Right kidney (tissue), 9 donors: Measurements from ENCODE around the gene NPRL2.

ENCODE experiments used
- DNase-seq: peaks from one replicate; pipeline ENCODE4 v3.0.0-alpha.2; 2016
- long read RNA-seq, 8 donors: transcript quantifications; one replicate each; lab custom pipeline, GENCODE V29; 2026

Gene NPRL2
- long read RNA-seq, donor 1, transcript NPRL2-201 (11 exons, 1,700 nt): major isoform, 11 of 19 reads
- long read RNA-seq, donor 1, partial matches to known transcripts: 8 of 19 reads
- long read RNA-seq, donor 1, other reads (novel, unspliced or antisense): 0 of 19 reads
- long read RNA-seq, donor 2, partial matches to known transcripts: 0 of 3 reads
- long read RNA-seq, donor 2, other reads (novel, unspliced or antisense): 0 of 3 reads
- long read RNA-seq, donor 3, partial matches to known transcripts: 5 of 21 reads
- long read RNA-seq, donor 3, other reads (novel, unspliced or antisense): 13 of 21 reads
- long read RNA-seq, donor 4, partial matches to known transcripts: 6 of 11 reads
- long read RNA-seq, donor 4, other reads (novel, unspliced or antisense): 0 of 11 reads
- long read RNA-seq, donor 5, partial matches to known transcripts: 13 of 17 reads
- long read RNA-seq, donor 5, other reads (novel, unspliced or antisense): 0 of 17 reads
- long read RNA-seq, donor 6, partial matches to known transcripts: 6 of 12 reads
- long read RNA-seq, donor 6, other reads (novel, unspliced or antisense): 0 of 12 reads
- long read RNA-seq, donor 7, transcript NPRL2-201 (11 exons, 1,700 nt): major isoform, 9 of 35 reads
- long read RNA-seq, donor 7, partial matches to known transcripts: 9 of 35 reads
- long read RNA-seq, donor 7, other reads (novel, unspliced or antisense): 17 of 35 reads
- long read RNA-seq, donor 8, transcript NPRL2-201 (11 exons, 1,700 nt): major isoform, 6 of 11 reads
- long read RNA-seq, donor 8, partial matches to known transcripts: 5 of 11 reads
- long read RNA-seq, donor 8, other reads (novel, unspliced or antisense): 0 of 11 reads

DNA sequence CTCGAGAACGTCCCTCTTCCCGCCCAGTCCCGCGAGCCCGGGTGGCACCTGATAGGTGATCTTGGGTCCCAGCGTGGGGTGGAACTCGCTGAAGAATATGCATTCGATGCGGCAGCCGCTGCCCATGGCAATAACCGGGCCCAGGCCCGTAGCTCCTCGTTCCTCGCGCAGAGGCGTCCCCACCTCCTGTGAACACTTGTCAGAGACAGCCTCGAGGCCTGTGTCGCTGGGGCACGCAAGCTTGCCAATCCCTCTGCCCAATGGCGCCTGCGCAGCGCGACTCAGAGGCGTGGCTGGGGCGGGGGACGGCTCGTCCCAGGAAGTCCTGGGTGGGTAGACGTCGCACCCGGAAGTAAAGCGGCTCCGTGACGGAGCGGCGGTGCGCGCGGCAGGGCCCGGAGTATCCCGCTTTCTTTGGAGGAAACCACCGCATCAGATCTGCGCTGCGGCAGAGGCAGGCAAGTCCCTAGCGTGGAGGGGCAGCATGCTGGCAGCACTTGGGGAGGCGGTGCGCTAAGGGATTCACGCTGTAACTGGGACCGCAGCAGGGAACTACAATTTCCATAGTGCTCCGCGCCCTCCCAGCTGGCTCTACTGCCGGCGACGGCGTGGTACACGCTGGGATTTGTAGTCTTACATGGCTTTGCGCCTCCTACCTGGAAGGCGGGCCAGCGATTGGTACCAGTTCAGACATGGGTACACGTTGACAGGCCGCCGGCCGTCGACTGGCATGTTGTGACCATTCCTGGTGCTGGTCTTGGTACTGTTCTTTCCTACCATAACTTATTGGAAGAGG, at the start of gene NPRL2, which contains the start of gene CYB561D2:
Gene NPRL2, minus strand, starts transcription at position 249 of the 796 bp plus-strand sequence. Its CDS starts 123 bp downstream, at position 126.
Gene CYB561D2, plus strand, starts transcription at position 336 of the 796 bp plus-strand sequence. CDS start 572 bp downstream, outside the sequence.
- DNase-seq: peak; percentile 99

DNA sequence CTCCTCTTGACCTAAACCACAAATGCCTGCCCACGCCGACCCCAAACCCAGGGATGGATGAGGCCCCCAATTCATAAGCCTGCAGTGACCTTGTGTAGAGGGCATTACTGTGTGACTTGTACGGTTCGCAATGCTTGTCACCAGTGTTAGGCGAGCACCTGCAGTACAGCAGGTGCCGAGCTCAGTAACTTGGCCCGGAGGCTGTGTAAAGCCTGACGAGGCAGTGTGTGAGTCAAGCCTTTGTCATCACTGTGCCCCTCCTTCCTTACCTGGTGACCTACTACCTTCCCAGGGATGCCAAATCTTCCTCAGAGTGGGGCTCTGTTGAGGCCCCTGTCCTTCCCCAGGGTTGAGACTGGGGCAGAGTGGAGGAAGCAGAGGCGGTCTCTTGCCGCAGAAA, 45.9 kb upstream of the NPRL2 start:
- no peak for DNase-seq

- no peak for DNase-seq
Measured at GRCh38 chr3:50395070-50395860, 44.7 kb upstream of the NPRL2 start.

DNA sequence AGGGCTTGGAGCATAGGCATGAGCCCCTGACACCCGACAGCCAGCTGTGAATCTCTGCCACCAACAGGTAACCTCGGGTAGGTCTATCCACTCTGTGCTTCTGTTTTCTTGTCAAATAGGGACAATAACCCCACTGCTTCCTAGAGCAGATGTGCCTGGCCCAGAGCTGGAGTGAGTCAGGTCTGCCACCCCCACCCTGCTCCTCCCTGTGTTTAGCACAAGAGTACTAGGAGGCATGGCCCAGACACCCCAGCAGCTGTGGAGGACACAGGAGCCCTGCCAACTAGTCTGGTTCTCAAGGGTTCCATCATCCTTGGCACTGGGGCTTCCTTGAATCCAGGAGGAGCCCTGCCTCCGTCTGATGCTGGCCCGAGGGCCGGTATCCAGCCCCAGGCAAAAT, 42.5 kb upstream of the NPRL2 start:
- DNase-seq: no peak

DNA sequence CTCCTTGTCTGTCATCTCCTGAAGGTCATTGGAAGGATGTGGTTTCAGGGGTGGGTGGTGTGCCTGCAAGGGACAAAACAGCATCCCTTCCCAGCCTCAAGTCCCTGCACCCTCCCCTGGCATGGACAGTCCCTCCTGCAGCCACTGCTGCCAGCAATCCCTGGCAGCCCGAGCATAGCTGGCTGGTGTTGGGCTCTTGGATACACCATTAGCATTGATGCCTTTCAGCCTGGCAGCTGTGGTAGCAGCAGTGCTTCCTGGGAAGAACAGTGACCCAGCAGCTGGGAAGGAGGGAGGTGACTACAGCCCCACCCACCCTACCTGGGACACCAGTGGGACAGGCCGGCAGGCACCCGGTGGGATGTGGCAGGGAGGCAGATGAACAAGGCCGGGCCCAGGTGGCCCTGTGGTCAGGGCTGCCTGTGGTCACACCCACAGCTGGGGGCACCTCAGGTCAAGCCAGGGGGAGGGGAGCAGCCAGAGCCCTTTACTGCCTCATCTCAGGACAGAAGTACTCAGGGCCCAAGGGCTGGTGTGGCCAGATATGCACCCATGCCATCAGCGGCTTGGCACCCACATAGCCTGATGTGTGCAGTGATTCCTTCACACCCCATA, 41.6 kb upstream of the NPRL2 start:
- no peak for DNase-seq

GRCh38 chr3:50390508-50391224, 40.1 kb upstream of the NPRL2 start:
- DNase-seq: no peak

GRCh38 chr3:50389414-50389767, 38.8 kb upstream of the NPRL2 start:
- no peak for DNase-seq

DNA sequence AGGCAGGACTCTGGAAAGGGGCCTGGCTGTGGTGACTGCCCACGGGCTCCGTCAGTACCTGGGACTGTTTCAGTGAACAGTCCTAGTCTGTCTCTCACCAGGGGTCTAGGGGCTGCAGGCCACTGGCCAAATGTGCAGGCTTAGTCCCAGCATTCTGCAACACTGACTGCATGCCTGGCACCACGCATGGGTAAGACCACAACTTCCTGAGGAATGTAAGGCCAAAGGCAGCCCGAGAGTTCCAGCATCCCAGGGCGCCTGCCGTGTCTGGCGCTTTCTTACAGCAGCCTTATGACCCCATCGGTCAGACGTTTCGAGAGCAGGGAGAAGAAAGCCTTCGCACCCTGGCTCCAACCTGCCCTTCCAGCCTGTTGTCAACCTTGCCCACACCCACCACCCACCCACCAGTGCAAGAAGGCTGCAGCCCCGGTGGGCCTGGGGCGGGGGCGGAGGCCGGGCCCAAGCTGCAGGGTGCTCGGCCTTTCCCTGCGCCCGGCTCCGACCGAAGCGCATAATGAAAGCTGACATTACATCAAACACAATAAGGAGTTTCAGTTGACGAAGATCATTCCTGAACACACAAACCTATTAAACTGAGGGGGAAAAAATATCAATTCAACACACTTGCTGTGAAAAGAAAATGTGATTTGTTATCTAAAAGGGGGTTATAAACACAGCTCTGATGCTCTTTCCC, 38.3 kb upstream of the NPRL2 start:
- no peak for DNase-seq

GRCh38 chr3:50388016-50388719, 37.6 kb upstream of the NPRL2 start:
- DNase-seq: no peak

DNA sequence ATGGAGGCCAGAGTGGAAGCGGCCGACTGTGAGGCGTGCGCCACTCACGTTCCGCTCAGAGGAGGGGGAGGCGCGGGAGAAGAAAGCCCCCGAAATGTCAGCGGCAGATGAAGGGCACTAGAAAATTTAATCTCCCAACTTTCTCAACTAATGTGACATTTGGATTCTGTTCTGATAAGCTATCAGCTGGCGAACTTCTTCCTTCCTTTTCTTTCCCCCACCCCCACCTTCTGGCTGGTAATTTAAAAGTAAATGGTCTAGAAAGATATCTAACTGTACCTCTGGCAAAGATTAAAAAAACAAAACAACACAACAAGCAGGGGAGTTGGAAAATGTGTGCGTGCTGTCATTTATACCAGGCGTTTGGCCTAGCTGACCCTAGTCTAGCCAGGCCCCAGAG, 35.2 kb upstream of the NPRL2 start:
- DNase-seq: no peak

- DNase-seq: no peak
Measured at GRCh38 chr3:50383750-50384149, 33.2 kb upstream of the NPRL2 start.

DNA sequence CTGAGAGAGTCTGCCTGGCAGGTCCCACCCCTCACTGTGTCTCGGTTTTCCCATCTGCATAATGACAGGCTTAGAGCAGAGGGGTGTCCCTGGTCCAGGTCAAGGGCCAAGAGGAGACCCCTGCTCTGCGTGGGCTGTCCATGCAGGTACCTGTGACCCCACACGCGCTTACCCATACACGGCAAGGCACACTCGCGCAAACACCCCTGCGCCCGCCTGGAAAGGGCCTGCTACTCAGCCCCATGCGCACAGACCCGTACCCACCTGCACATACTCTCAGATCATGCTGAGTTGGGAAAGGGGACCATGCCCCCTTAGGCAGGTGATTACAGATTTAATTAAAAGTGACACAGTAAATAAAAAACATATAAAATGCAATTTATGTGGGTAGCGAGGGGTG, 32.1 kb upstream of the NPRL2 start:
- DNase-seq: no peak

DNA sequence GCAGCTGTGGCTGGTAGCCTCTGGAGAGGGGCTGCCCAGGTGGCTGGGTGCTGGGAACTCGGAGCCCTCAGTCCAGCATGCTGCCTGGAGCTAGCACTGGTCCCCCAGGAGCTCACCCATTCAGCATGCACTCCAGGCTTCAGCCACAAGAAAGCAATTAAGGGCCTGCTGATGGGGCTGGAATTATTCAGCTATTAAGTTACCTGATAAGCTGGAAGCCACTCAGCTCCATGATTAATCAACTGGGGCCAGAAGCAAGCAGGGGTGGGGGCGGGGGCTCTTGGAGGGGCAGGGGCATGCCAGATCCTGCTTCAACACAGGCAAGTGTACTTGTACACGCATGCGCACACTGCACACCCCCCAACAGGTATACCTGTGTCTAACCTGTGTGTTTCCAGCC, 30.8 kb upstream of the NPRL2 start:
- DNase-seq: no peak

DNA sequence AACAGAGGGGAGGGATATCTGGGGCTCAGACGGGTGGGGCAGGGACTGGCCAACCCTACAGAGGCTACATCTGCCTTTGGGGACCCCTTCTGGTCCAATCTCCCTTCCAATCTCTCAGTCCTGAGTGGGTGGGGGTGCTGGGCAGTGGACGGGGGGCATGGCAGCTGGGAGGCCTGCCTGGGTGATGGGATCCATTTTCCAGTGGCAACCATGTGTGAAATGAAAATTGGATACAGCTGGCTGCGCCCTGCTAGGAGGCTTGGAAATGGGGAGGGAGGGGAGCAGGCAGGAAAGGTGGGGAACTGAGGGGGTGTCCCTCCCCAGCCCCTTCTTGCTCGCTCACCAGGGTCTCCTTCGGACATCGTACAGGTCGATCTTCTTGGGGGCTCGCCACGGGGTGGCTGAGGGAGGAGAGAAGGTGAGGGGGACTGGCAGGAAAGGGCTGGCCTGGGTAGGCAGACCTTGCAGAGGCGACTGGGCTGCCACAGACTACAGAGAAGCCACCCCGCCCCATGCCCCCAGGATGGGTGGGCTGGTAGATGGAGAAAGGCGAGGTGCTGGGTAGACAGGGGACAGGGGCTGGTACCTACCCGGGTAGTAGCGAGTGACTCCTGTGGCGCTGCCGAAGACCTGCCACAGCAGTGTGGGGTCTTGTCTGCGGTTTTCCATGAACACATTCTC, 30.0 kb upstream of the NPRL2 start:
- DNase-seq: no peak

- no peak for DNase-seq
Measured at GRCh38 chr3:50378757-50379156, 28.2 kb upstream of the NPRL2 start.

- no peak for DNase-seq
Measured at GRCh38 chr3:50378024-50378423, 27.4 kb upstream of the NPRL2 start.

DNA sequence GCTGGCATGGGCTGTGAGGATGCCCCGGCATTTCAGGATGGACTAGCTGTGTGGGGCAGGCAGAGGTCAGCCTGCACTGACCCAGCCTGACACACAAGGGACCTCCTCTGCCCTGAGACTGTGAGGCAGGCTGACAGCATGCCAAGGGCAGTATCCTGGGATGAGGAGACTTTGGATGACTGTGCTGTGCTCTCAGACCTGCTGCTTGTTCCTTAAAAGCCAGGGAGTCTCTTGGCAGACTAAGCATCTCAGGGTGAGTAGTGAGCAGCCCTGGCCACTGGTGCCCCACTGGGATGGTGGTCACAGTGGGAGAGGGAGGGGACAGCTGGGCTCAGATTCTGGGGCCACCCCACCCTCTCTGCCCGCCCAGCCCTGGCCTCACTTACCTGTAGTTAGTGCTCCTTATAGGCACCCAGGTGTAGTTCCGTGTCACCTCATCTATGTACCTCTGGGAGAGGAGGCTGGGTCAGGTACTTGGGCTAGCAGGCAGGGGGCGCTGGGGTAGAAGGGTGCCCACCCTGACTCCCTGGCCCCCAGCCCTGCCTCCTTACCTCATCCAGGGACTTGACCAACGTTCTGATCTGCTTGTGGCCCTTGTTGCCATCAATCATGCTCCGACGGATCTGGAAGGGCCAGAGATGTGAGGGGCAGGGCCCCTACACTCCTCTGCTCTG, 24.8 kb upstream of the NPRL2 start:
- no peak for DNase-seq
